ENCODE data around the gene PARD3. TPM values are rescaled to one million over a fixed set of nuclear protein-coding genes. Genes with fewer than 3 reads are reported as not detected.

The PARD3 gene
- total RNA-seq, 1 donor from 2014 or later = 20.6 TPM

GRCh38 chr10:34612938-34613337 is 202.2 kb downstream of the PARD3 start:
- no peak for DNase-seq

- no peak for DNase-seq
Observed at GRCh38 chr10:34612446-34612845, 202.7 kb downstream of the PARD3 start.

- no peak for DNase-seq
Observed at GRCh38 chr10:34609287-34609940, 205.7 kb downstream of the PARD3 start.

GRCh38 chr10:34607894-34608293 is 207.2 kb downstream of the PARD3 start:
- DNase-seq = no peak

GRCh38 chr10:34606890-34607289 is 208.2 kb downstream of the PARD3 start:
- DNase-seq = no peak

GRCh38 chr10:34602478-34602877 is 212.6 kb downstream of the PARD3 start:
- no peak for DNase-seq

GRCh38 chr10:34601691-34602090 is 213.4 kb downstream of the PARD3 start:
- DNase-seq = no peak

- DNase-seq = no peak
Observed at GRCh38 chr10:34599026-34599795, 215.9 kb downstream of the PARD3 start.

- DNase-seq = no peak
Observed at GRCh38 chr10:34596351-34596750, 218.7 kb downstream of the PARD3 start.

- DNase-seq = no peak
Observed at GRCh38 chr10:34593930-34594329, 221.2 kb downstream of the PARD3 start.

GRCh38 chr10:34593374-34593890 is 221.7 kb downstream of the PARD3 start:
- no peak for DNase-seq

- DNase-seq = no peak
Observed at GRCh38 chr10:34590793-34591192, 224.3 kb downstream of the PARD3 start.

GRCh38 chr10:34589275-34589674 is 225.8 kb downstream of the PARD3 start:
- DNase-seq = no peak

- DNase-seq = no peak
Observed at GRCh38 chr10:34587680-34588019, 227.4 kb downstream of the PARD3 start.

- DNase-seq = no peak
Observed at GRCh38 chr10:34587002-34587679, 228.0 kb downstream of the PARD3 start.

- no peak for DNase-seq
Observed at GRCh38 chr10:34585422-34586112, 229.5 kb downstream of the PARD3 start.

- DNase-seq = no peak
Observed at GRCh38 chr10:34584164-34584563, 230.9 kb downstream of the PARD3 start.

GRCh38 chr10:34581801-34582532 is 233.1 kb downstream of the PARD3 start:
- DNase-seq = no peak

GRCh38 chr10:34580643-34581042 is 234.5 kb downstream of the PARD3 start:
- no peak for DNase-seq

GRCh38 chr10:34580214-34580613 is 234.9 kb downstream of the PARD3 start:
- no peak for DNase-seq

GRCh38 chr10:34578468-34578867 is 236.6 kb downstream of the PARD3 start:
- DNase-seq = no peak

- no peak for DNase-seq
Observed at GRCh38 chr10:34576797-34577196, 238.3 kb downstream of the PARD3 start.

Data from occipital lobe (tissue), 2 donors.